NCI-H446 (cell line): ENCODE measurements around the gene CNOT1.
"Not testable (repeated sequence)": the region's sequence is repeated elsewhere in the genome, so short reads cannot be mapped to it uniquely, and the experiment has no call there.

Experiments
- DNase-seq, 2 experiments: peaks; one replicate each; lab custom pipeline; 2025; lab: John Stamatoyannopoulos, UW

CNOT1 gene

GRCh38 chr16:58582133-58582532 lies 47.5 kb downstream of the CNOT1 start:
- no peak for DNase-seq

- no peak for DNase-seq
These were observed 50.0 kb downstream of the CNOT1 start for GRCh38 chr16:58579587-58579986.

GRCh38 chr16:58578642-58579041 lies 51.0 kb downstream of the CNOT1 start:
- DNase-seq, result no peak

GRCh38 chr16:58577141-58577540 lies 52.5 kb downstream of the CNOT1 start:
- DNase-seq, result peak in 1 of 2 experiments; percentile 3

- no peak for DNase-seq
These were observed 54.7 kb downstream of the CNOT1 start for GRCh38 chr16:58574895-58575294.

GRCh38 chr16:58565697-58566096 lies 63.9 kb downstream of the CNOT1 start:
- DNase-seq, result not testable (repeated sequence)

- DNase-seq, result no peak
These were observed 65.9 kb downstream of the CNOT1 start for GRCh38 chr16:58563775-58564174.

- DNase-seq, result no peak
These were observed 66.4 kb downstream of the CNOT1 start for GRCh38 chr16:58563235-58563634.

- no peak for DNase-seq
These were observed 72.9 kb downstream of the CNOT1 start for GRCh38 chr16:58556678-58557077.

GRCh38 chr16:58551496-58551895 lies 78.1 kb downstream of the CNOT1 start:
- no peak for DNase-seq

GRCh38 chr16:58548378-58548777 lies 81.2 kb downstream of the CNOT1 start:
- DNase-seq, result no peak

GRCh38 chr16:58543685-58544084 lies 85.9 kb downstream of the CNOT1 start:
- DNase-seq, result no peak

- no peak for DNase-seq
These were observed 87.3 kb downstream of the CNOT1 start for GRCh38 chr16:58542291-58542690.

- no peak for DNase-seq
These were observed 87.9 kb downstream of the CNOT1 start for GRCh38 chr16:58541711-58542110.

GRCh38 chr16:58537124-58537906 lies 92.3 kb downstream of the CNOT1 start:
- DNase-seq, result no peak

- DNase-seq, result no peak
These were observed 93.3 kb downstream of the CNOT1 start for GRCh38 chr16:58536278-58536677.

- DNase-seq, result no peak
These were observed 94.5 kb downstream of the CNOT1 start for GRCh38 chr16:58535100-58535499.

- no peak for DNase-seq
These were observed 95.7 kb downstream of the CNOT1 start for GRCh38 chr16:58533751-58534470.

- no peak for DNase-seq
These were observed 97.2 kb downstream of the CNOT1 start for GRCh38 chr16:58532414-58532813.

GRCh38 chr16:58530179-58530578 lies 99.4 kb downstream of the CNOT1 start:
- DNase-seq, result no peak

- DNase-seq, result no peak
These were observed 109.9 kb downstream of the CNOT1 start for GRCh38 chr16:58519707-58520106.

- DNase-seq, result no peak
These were observed 110.7 kb downstream of the CNOT1 start for GRCh38 chr16:58518980-58519368.
